NCI-H128 (cell line): ENCODE results near the gene MYO7A.

Experiments
- DNase-seq: peaks from one replicate; lab custom pipeline; 2025; ENCODE audit not compliant: unreplicated experiment; lab: John Stamatoyannopoulos, UW

Gene MYO7A

DNA sequence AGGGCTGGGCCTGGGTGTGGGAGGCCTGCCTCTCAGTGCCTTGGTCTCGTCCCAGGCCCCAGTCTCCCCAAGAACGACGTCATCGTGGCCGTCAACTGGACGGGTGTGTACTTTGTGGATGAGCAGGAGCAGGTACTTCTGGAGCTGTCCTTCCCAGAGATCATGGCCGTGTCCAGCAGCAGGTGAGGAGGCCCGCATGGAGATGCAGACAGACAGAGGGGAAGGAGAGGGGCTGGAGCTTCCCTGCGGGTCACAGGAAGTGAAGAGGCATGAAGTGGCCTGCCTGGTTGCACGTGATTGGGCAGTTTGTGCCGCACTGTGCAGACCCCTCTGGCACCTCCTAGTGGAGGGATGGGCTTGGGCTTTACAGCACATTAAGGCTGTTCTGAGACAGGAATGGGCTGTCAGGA is 70.4 kb downstream of the MYO7A start:
- no peak for DNase-seq

DNA sequence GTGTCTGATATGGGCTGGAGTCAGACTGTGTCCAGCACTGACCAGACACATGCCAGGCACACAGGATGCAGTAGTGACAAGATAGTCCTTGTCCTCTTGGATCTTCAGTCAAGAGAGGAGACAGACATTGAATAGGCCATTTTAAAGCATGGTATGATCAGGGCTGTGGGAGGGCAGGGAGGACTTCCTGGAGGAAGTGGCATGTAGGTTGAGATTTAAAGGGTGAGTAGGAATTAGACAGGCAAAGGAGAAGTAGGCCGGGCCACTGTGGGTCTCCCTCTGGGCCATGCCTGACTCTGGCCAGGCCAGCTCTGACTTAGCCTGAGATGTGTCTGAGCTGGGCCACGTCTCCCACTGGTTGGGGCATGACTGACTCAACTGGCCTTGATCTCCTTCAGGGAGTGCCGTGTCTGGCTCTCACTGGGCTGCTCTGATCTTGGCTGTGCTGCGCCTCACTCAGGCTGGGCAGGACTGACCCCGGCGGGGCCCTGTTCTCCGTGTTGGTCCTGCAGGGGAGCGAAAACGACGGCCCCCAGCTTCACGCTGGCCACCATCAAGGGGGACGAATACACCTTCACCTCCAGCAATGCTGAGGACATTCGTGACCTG is 71.2 kb downstream of the MYO7A start:
- DNase-seq = no peak

DNA sequence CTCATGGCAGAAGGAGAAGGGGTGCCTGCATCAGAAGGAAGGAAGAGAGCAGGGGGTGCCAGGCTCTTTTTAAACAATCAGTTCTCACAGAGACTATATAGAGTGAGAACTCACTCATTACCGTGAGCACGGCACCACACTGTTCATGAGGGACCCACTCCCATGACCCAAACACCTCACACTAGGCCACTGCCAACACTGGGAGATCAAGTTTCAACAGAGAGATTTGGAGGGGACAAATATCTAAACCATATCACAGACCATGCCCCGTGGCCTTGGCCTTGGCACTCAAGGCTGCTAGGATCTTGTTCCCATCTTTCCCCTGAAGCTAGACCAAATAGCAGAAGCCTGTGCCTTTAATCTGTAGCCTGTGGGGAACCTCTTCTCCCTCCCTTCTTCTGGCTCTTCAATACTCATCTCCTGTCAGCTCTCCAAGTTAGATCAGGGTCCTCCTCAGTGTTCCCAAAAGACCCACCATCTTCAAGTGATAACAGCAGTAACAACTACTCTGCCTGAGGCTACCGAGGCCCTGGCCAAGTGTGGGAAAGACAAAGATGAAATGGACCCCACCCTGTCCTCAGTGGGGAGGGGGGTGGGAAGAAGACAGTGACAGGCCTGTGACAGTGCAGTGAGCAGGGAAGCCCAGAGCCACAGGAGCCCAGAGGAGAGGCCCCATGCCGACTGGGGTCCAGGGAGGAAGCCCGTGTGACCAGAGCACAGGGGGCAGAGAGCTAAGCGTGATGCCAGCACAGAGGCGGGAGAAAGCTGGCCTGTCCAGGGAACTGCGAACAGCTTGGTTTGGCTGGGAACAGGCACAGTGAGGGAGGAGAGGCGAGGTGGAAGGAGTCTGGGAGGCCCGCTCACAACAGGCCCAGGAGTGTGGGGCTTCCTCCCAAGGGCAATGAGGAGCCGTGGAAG is 72.6 kb downstream of the MYO7A start:
- no peak for DNase-seq

- no peak for DNase-seq
Observed at GRCh38 chr11:77201370-77201769, 73.3 kb downstream of the MYO7A start.

- no peak for DNase-seq
Observed at GRCh38 chr11:77201991-77202841, 74.2 kb downstream of the MYO7A start.

- no peak for DNase-seq
Observed at GRCh38 chr11:77202941-77203900, 75.2 kb downstream of the MYO7A start.

GRCh38 chr11:77203901-77204753 is 76.1 kb downstream of the MYO7A start:
- no peak for DNase-seq

- no peak for DNase-seq
Observed at GRCh38 chr11:77204754-77205466, 76.9 kb downstream of the MYO7A start.

- DNase-seq = no peak
Observed at GRCh38 chr11:77205467-77206263, 77.6 kb downstream of the MYO7A start.

- no peak for DNase-seq
Observed at GRCh38 chr11:77206264-77207018, 78.4 kb downstream of the MYO7A start.

- DNase-seq = no peak
Observed at GRCh38 chr11:77207019-77207485, 79.0 kb downstream of the MYO7A start.

- DNase-seq = no peak
Observed at GRCh38 chr11:77207618-77208313, 79.7 kb downstream of the MYO7A start.

- DNase-seq = no peak
Observed at GRCh38 chr11:77208535-77208934, 80.5 kb downstream of the MYO7A start.

GRCh38 chr11:77209663-77210062 is 81.6 kb downstream of the MYO7A start:
- no peak for DNase-seq

GRCh38 chr11:77211040-77211451 is 83.0 kb downstream of the MYO7A start:
- no peak for DNase-seq

GRCh38 chr11:77211594-77212251 is 83.7 kb downstream of the MYO7A start:
- DNase-seq = no peak
